C4-2B (cell line): ENCODE measurements around the gene MAP4K3.

Experiments used
- ZFX ChIP-seq: fragments of 450-650 bp; IDR thresholded peaks from 2 replicates; pipeline ENCODE4 v1.6.1; 2017
- TF ChIP-seq, protein P1 (sequence below): fragments of 450-650 bp; conservative IDR thresholded peaks from 2 replicates; pipeline ENCODE4 v1.5.1; 2017; ENCODE audit warnings: mild to moderate bottlenecking

DNA sequence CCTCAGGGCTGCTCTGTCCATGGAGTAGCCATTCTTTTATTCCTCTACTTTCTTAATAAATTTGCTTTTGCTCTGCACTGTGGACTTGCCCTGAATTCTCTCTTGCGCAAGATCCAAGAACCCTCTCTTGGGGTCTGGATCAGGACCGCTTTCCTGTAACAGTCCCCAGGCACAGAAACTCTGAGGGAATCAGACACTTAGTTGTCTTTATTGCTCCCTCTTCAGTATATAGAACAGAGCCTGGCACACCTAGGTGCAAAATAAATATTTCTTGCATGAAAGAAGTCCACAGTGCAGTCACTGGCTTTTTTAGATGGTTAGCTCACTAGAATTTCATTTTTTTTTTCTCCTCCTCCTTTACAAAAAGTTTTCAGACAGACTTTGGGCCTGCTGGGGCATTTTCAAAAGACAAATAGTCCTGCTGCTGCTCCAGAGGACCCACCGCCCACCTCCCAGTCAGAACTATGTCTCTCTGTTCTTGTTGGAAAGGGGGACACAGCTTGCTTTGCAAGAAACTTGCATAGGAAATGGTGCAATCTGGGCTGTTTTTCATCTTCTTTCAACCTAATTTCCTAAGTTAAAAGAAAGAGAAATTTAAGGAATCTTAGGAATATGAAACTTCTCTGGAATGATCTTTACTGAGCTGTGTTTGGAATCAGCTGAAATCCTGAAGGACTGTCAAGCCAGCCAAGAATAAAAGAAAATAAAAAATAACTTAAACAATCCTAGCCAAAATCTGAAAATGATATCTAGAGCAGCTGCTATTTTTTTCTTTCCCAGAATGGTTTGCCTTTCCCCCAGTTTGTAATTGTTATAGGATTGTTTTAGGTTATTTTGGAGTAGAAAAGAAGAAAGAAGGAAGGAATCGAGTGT is 31.7 kb upstream of the MAP4K3 start:
- TF ChIP-seq, protein P1, sequence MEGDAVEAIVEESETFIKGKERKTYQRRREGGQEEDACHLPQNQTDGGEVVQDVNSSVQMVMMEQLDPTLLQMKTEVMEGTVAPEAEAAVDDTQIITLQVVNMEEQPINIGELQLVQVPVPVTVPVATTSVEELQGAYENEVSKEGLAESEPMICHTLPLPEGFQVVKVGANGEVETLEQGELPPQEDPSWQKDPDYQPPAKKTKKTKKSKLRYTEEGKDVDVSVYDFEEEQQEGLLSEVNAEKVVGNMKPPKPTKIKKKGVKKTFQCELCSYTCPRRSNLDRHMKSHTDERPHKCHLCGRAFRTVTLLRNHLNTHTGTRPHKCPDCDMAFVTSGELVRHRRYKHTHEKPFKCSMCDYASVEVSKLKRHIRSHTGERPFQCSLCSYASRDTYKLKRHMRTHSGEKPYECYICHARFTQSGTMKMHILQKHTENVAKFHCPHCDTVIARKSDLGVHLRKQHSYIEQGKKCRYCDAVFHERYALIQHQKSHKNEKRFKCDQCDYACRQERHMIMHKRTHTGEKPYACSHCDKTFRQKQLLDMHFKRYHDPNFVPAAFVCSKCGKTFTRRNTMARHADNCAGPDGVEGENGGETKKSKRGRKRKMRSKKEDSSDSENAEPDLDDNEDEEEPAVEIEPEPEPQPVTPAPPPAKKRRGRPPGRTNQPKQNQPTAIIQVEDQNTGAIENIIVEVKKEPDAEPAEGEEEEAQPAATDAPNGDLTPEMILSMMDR: no peak
- no peak for TF ChIP-seq ZFX
